OCI-LY7 (cell line): ENCODE results near the gene ZGRF1. TPM values are rescaled to one million over a fixed set of nuclear protein-coding genes. Genes with fewer than 3 reads are reported as not detected.
A peak's percentile ranks its signal among the peaks of the same experiment; 100 is the strongest.

Source experiments
- BruUV-seq: library from RNA; stranded (reverse); fragments of 400-500 nt; replicated peaks from 2 replicates; lab custom pipeline; 2021; lab: Mats Ljungman, UMichigan
- CTCF ChIA-PET: fragments of 300-600 bp; sonication (Branson Sonifier 250); formaldehyde crosslinking; loops from one replicate; lab custom pipeline; 2022; ENCODE audit warnings: antibody characterized with exemption; ENCODE audit not compliant: unreplicated experiment; lab: Charles Lee
- POLR2A ChIA-PET: fragments of 300-600 bp; sonication (Branson Sonifier 250); formaldehyde crosslinking; loops from one replicate; lab custom pipeline; 2022; ENCODE audit warnings: antibody characterized with exemption; lab: Charles Lee
- DNase-seq: peaks from one replicate; pipeline ENCODE4 v3.0.0-alpha.2; 2015; ENCODE audit warnings: low spot score
- H2AFZ ChIP-seq: fragments of 200-600 bp; sonication (generic), shearing (Covaris generic); 2 replicates; pipeline ENCODE4 v1.6.1; 2014; ENCODE audit warnings: mild to moderate bottlenecking, antibody characterized with exemption, low read length, moderate library complexity
- H3K27ac ChIP-seq: fragments of 200-600 bp; sonication (generic); 2 replicates; pipeline ENCODE4 v1.5.1; 2014; ENCODE audit warnings: mixed run types, low read depth, mild to moderate bottlenecking, moderate library complexity, low read length, inconsistent platforms; ENCODE audit not compliant: poor library complexity, severe bottlenecking
- H3K36me3 ChIP-seq: fragments of 200-600 bp; sonication (generic); 2 replicates; pipeline ENCODE4 v1.6.1; 2014; ENCODE audit warnings: mild to moderate bottlenecking, antibody characterized with exemption, low read length, moderate library complexity, mixed read lengths; ENCODE audit not compliant: insufficient read depth
- H3K4me1 ChIP-seq: fragments of 200-600 bp; sonication (generic); 2 replicates; pipeline ENCODE4 v1.5.1; 2014; ENCODE audit warnings: mild to moderate bottlenecking, low read length; ENCODE audit not compliant: insufficient read depth, poor library complexity, severe bottlenecking
- H3K4me2 ChIP-seq: fragments of 200-600 bp; sonication (generic); 2 replicates; pipeline ENCODE4 v1.6.1; 2014; ENCODE audit warnings: mild to moderate bottlenecking, low read length
- H3K4me3 ChIP-seq: fragments of 200-600 bp; sonication (generic); 2 replicates; pipeline ENCODE4 v1.5.1; 2014; ENCODE audit warnings: mild to moderate bottlenecking, low read depth, low read length; ENCODE audit not compliant: poor library complexity, severe bottlenecking
- H3K79me2 ChIP-seq: fragments of 200-600 bp; sonication (generic); 2 replicates; pipeline ENCODE4 v1.6.1; 2016; ENCODE audit warnings: low read depth, mild to moderate bottlenecking, low read length, moderate library complexity, mixed read lengths; ENCODE audit not compliant: insufficient read depth
- H3K9me2 ChIP-seq: fragments of 200-600 bp; sonication (generic); 2 replicates; pipeline ENCODE4 v1.6.1; 2016; ENCODE audit warnings: mild to moderate bottlenecking, low read length, mixed read lengths; ENCODE audit not compliant: insufficient read depth
- H3K9me3 ChIP-seq: fragments of 200-600 bp; sonication (generic); 2 replicates; pipeline ENCODE4 v1.6.1; 2014; ENCODE audit warnings: mild to moderate bottlenecking, mixed run types, low read length, mixed read lengths
- H4K20me1 ChIP-seq: fragments of 200-600 bp; sonication (generic); 2 replicates; pipeline ENCODE4 v1.6.1; 2014; ENCODE audit warnings: mild to moderate bottlenecking, antibody characterized with exemption, low read length, moderate library complexity, mixed read lengths; ENCODE audit not compliant: insufficient read depth
- EZH2phosphoT487 ChIP-seq: fragments of 200-600 bp; sonication (generic); IDR thresholded peaks from 2 replicates; pipeline ENCODE4 v1.6.1; 2018; ENCODE audit warnings: low read depth, borderline replicate concordance, mild to moderate bottlenecking, mixed run types, antibody characterized with exemption, low read length, moderate library complexity, mixed read lengths
- intact Hi-C: fragments of 100-400 bp; cut with micrococcal nuclease; formaldehyde crosslinking; loops from one replicate; pipeline ENCODE4 v1.10.0; 2022; ENCODE audit not compliant: unreplicated experiment
- total RNA-seq, 2 experiments: library from RNA; depleted of rRNA in 1 of 2; stranded (reverse); fragments of >200 nt in 1 of 2; shearing (Covaris generic) in 1 of 2; gene quantifications; 2 replicates each; pipeline ENCODE4 v1.2.3, GENCODE V29; 2014 to 2022
- TF ChIP-seq, protein P1 (sequence below): fragments of 200-600 bp; sonication (generic); conservative IDR thresholded peaks from 2 replicates; pipeline ENCODE4 v1.5.1; 2014; ENCODE audit warnings: mild to moderate bottlenecking, antibody characterized with exemption, low read length, moderate library complexity, mixed read lengths

ZGRF1 gene
- total RNA-seq, 2 experiments from 2014 or later: 54.4 to 68.1 TPM

DNA sequence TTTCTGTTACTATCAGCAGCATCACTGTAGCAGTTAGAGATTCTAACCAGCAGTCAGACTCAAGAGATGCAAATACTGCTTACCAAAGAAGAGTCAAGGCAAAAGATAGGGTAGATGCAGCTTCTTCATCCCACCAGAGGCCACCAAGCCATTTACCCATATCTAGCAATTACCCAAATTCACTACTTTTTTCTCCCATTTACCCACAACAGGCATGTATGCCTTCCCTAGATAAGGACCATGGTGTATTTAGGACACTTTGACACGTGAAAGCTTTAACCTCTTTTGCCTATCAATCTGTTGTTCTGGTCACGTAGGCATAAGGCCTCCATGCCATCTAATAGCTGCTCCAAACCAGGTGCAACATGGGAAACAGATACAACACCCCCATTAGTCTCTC, 5.8 kb upstream of the ZGRF1 start:
- intact Hi-C loops: no loop called here
- Histone ChIP-seq H3K36me3 (peaks cover 56% of the 10 kb centered on the region), H2AFZ (no peak overlapping the region), H4K20me1 (no peaks in the 10 kb centered on the region), H3K9me3 (no peaks in the 10 kb centered on the region), H3K79me2 (peaks cover 54% of the 10 kb centered on the region), H3K27ac (no peak overlapping the region), H3K4me1 (peaks cover 21% of the 10 kb centered on the region), H3K9me2 (no peaks in the 10 kb centered on the region), H3K4me2 (peak overlapping the region; percentile 8; the same call in 1 of the 2 replicates), H3K4me3 (no peak overlapping the region)
- no peak for DNase-seq
- BruUV-seq: no TSS peak
- TF ChIP-seq, protein P1, sequence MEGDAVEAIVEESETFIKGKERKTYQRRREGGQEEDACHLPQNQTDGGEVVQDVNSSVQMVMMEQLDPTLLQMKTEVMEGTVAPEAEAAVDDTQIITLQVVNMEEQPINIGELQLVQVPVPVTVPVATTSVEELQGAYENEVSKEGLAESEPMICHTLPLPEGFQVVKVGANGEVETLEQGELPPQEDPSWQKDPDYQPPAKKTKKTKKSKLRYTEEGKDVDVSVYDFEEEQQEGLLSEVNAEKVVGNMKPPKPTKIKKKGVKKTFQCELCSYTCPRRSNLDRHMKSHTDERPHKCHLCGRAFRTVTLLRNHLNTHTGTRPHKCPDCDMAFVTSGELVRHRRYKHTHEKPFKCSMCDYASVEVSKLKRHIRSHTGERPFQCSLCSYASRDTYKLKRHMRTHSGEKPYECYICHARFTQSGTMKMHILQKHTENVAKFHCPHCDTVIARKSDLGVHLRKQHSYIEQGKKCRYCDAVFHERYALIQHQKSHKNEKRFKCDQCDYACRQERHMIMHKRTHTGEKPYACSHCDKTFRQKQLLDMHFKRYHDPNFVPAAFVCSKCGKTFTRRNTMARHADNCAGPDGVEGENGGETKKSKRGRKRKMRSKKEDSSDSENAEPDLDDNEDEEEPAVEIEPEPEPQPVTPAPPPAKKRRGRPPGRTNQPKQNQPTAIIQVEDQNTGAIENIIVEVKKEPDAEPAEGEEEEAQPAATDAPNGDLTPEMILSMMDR: no peak
- TF ChIP-seq EZH2phosphoT487: no peak
- ChIA-PET POLR2A (interaction anchor here (0.6 to 1.5 kb wide), 7 partner anchors 92 to 1127 kb away, joined by 3 to 6 read pairs (median 4); no protein-coding TSS in a partner anchor), CTCF (interaction anchor here (1.3 kb wide), 1 partner anchor 13 kb away, joined by 3 read pairs; no protein-coding TSS in a partner anchor)

DNA sequence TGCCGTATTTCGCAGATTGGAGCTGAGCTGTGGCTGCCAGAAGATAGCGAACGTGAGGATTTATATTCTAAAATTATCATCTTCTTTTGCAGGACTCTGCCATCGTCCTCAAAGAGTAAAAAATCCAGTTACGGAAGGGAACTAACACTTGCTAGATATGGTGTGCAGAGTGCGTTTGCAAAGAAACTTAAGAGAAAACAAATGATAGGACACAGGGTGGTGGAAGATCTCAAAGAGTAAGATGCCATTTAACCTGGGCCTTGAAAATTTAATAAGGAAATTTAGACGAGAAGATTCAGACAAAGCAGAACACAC, 800 bp upstream of the ZGRF1 start:
- TSS peak; percentile 85 for BruUV-seq
- Histone ChIP-seq H3K4me2 (peak overlapping the region; percentile 59), H3K4me3 (peak overlapping the region; percentile 88), H3K79me2 (peaks cover 89% of the 10 kb centered on the region), H3K9me3 (no peaks in the 10 kb centered on the region), H3K4me1 (peaks cover 32% of the 10 kb centered on the region), H3K36me3 (peaks cover 25% of the 10 kb centered on the region), H3K9me2 (no peaks in the 10 kb centered on the region), H2AFZ (peak overlapping the region; percentile 45; the same call in 1 of the 2 replicates), H3K27ac (peak overlapping the region; percentile 79), H4K20me1 (peaks cover 16% of the 10 kb centered on the region; the same call in 1 of the 2 replicates)
- no peak for TF ChIP-seq EZH2phosphoT487
- TF ChIP-seq, protein P1: peak; percentile 57; the same call in 1 of the 2 replicates
- no peak for DNase-seq
- ChIA-PET CTCF (interaction anchor here (1.0 kb wide), 2 partner anchors 77 to 128 kb away, joined by 3 to 4 read pairs; no protein-coding TSS in a partner anchor), POLR2A (interaction anchor here (0.6 to 1.2 kb wide), 3 partner anchors 9 to 351 kb away, joined by 3 to 7 read pairs (median 3); no protein-coding TSS in a partner anchor)
- intact Hi-C loops: loop anchor here (1.0 to 10.0 kb wide), 6 partner anchors 60 to 1967 kb away; partner anchors contain the start of genes AP1AR, CAMK2D and FAM241A
